Fibroblast of villous mesenchyme (primary cell): ENCODE results near the gene C1orf21. TPM values are rescaled to one million over a fixed set of nuclear protein-coding genes. Genes with fewer than 3 reads are reported as not detected.
"Not testable (repeated sequence)": the region's sequence is repeated elsewhere in the genome, so short reads cannot be mapped to it uniquely, and the experiment has no call there.

Experiments
- DNase-seq: peaks from one replicate; pipeline ENCODE4 v3.0.0-alpha.2; 2010; ENCODE audit warnings: low read depth
- H3K4me3 ChIP-seq: 2 replicates; pipeline ENCODE4 v1.5.1; 2011; ENCODE audit warnings: low read depth, mild to moderate bottlenecking, low read length
- total RNA-seq: library from RNA; depleted of rRNA; stranded (reverse); fragments of >200 nt; gene quantifications from 2 replicates; pipeline ENCODE4 v1.2.3, GENCODE V29; 2012
- TF ChIP-seq, protein P1 (sequence below): IDR thresholded peaks from 2 replicates; pipeline ENCODE4 v1.5.1; 2012; ENCODE audit warnings: low read depth, mild to moderate bottlenecking, low read length; ENCODE audit not compliant: insufficient read depth

C1orf21 gene
- total RNA-seq, 1 donor: 3.5 TPM

- TF ChIP-seq, protein P1, sequence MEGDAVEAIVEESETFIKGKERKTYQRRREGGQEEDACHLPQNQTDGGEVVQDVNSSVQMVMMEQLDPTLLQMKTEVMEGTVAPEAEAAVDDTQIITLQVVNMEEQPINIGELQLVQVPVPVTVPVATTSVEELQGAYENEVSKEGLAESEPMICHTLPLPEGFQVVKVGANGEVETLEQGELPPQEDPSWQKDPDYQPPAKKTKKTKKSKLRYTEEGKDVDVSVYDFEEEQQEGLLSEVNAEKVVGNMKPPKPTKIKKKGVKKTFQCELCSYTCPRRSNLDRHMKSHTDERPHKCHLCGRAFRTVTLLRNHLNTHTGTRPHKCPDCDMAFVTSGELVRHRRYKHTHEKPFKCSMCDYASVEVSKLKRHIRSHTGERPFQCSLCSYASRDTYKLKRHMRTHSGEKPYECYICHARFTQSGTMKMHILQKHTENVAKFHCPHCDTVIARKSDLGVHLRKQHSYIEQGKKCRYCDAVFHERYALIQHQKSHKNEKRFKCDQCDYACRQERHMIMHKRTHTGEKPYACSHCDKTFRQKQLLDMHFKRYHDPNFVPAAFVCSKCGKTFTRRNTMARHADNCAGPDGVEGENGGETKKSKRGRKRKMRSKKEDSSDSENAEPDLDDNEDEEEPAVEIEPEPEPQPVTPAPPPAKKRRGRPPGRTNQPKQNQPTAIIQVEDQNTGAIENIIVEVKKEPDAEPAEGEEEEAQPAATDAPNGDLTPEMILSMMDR: no peak
- no peak for DNase-seq
- no peak overlapping the region for H3K4me3 ChIP-seq
Measured at GRCh38 chr1:184605941-184606340, 219.1 kb downstream of the C1orf21 start.

- TF ChIP-seq, protein P1: no peak
- DNase-seq: no peak
- H3K4me3 ChIP-seq: no peak overlapping the region
Measured at GRCh38 chr1:184606786-184607185, 220.0 kb downstream of the C1orf21 start.

GRCh38 chr1:184608581-184608980 lies 221.8 kb downstream of the C1orf21 start:
- no peak for DNase-seq
- TF ChIP-seq, protein P1: no peak
- H3K4me3 ChIP-seq: no peak overlapping the region

- H3K4me3 ChIP-seq: no peak overlapping the region
- TF ChIP-seq, protein P1: no peak
- DNase-seq: no peak
Measured at GRCh38 chr1:184608990-184609389, 222.2 kb downstream of the C1orf21 start.

DNA sequence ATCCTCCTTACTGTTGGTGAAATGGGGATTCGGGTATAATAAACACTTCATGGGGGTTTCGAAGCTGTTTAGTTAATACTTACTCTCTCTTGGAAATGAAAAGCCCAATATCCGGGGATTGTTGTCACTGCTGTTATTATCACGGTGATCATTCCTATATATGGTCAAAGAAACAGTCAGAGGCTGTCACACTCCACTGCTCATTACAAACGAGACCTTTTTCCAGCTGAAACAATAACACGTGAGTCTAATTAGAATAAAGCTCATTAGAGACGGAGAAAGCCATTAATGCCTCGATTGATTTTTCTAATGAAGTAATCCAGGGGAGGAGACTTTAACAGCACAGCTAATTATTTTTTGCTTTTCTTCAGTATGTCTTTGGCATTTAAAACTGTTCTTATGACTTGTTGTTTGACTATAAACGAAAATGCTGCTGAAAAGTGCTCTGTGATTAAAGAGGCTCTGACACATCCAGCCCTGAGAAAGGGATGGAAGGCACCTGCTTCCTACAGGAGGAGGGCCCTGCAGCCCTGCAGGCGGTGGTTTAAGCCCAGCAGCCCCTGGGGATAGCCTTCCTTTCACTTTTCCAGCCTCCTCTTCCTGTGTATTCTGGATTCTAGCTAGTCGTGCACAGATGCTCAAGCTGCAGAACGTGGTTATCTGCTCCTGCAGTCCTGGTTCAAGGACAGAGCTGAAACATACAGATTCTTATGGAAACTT lies 224.2 kb downstream of the C1orf21 start:
- no peak overlapping the region for H3K4me3 ChIP-seq
- TF ChIP-seq, protein P1: no peak
- DNase-seq: no peak

GRCh38 chr1:184612229-184612628 lies 225.4 kb downstream of the C1orf21 start:
- not testable (repeated sequence) for DNase-seq, H3K4me3 ChIP-seq

- TF ChIP-seq, protein P1: no peak
- no peak overlapping the region for H3K4me3 ChIP-seq
- no peak for DNase-seq
Measured at GRCh38 chr1:184614667-184615066, 227.8 kb downstream of the C1orf21 start.
